Natural killer cell (primary cell): ENCODE measurements around the gene OXTR. TPM values are rescaled to one million over a fixed set of nuclear protein-coding genes. Genes with fewer than 3 reads are reported as not detected.

ENCODE experiments used
- ATAC-seq, 3 donors: fragments of 150-1000 bp in 2 of 3; fragments of 200-7000 bp in 1 of 3; cut with Tn5 transposase; 1 replicate in 1 of 3; 2 replicates in 2 of 3; pipeline ENCODE4 v1.10.0; 2021; ENCODE audit warnings: mild to moderate bottlenecking in 2 of 3, moderate library complexity in 2 of 3
- DNase-seq, 2 donors: peaks; one replicate each; pipeline versions ENCODE4 v3.0.0 to v3.0.0-alpha.2; 2013 to 2021; ENCODE audit warnings: mixed read lengths in 1 of 2
- H3K27ac ChIP-seq: one replicate; pipeline ENCODE4 v1.5.1; 2013; ENCODE audit warnings: mild to moderate bottlenecking, low read length
- H3K27me3 ChIP-seq: one replicate; pipeline ENCODE4 v1.6.1; 2013; ENCODE audit warnings: low read length; ENCODE audit not compliant: control insufficient read depth, insufficient read depth
- H3K36me3 ChIP-seq: one replicate; pipeline ENCODE4 v1.6.1; 2013; ENCODE audit warnings: low read length; ENCODE audit not compliant: control insufficient read depth, insufficient read depth
- H3K4me1 ChIP-seq: one replicate; pipeline ENCODE4 v1.6.1; 2013; ENCODE audit warnings: low read length; ENCODE audit not compliant: control insufficient read depth, insufficient read depth
- H3K4me3 ChIP-seq: one replicate; pipeline ENCODE4 v1.5.1; 2013; ENCODE audit warnings: low read length
- H3K9me3 ChIP-seq: one replicate; pipeline ENCODE4 v1.6.1; 2013; ENCODE audit warnings: low read length; ENCODE audit not compliant: control insufficient read depth, insufficient read depth
- H3K27ac Mint-ChIP-seq, 2 donors: one replicate each; pipeline ENCODE4 v1.8.0; 2022; ENCODE audit warnings: mild to moderate bottlenecking in 2 of 2, mixed read lengths in 2 of 2, moderate library complexity in 1 of 2
- H3K27me3 Mint-ChIP-seq, 2 donors: one replicate each; pipeline ENCODE4 v1.8.0; 2022; ENCODE audit warnings: low read depth in 2 of 2, mixed read lengths in 2 of 2
- H3K36me3 Mint-ChIP-seq: one replicate; pipeline ENCODE4 v1.8.0; 2022; ENCODE audit warnings: mixed read lengths
- H3K4me1 Mint-ChIP-seq, 2 donors: one replicate each; pipeline ENCODE4 v1.8.0; 2022; ENCODE audit warnings: mixed read lengths in 2 of 2
- H3K4me3 Mint-ChIP-seq: one replicate; pipeline ENCODE4 v1.8.0; 2022; ENCODE audit warnings: mild to moderate bottlenecking, moderate library complexity, mixed read lengths
- H3K9me3 Mint-ChIP-seq, 2 donors: one replicate each; pipeline ENCODE4 v1.8.0; 2022; ENCODE audit warnings: mixed read lengths in 2 of 2
- WGBS: methylation state at CpG from one replicate; pipeline ENCODE4 v1.1.7; 2013; ENCODE audit warnings: missing lambda C conversion rate; ENCODE audit not compliant: insufficient coverage; 5-methylcytosine and 5-hydroxymethylcytosine counted together
- intact Hi-C: fragments of 100-400 bp; cut with micrococcal nuclease; formaldehyde crosslinking; loops from one replicate; pipeline ENCODE4 v1.14.2; 2022
- total RNA-seq, 4 donors: library from RNA; stranded (reverse); fragments of 120-200 nt in 1 of 4; gene quantifications; one replicate each; pipeline versions ENCODE4 v1.2.3 to v1.2.4, GENCODE V29; 2013 to 2022
- TF ChIP-seq, protein P1 (sequence below): fragments of 200-600 bp; IDR thresholded peaks from one replicate; pipeline ENCODE4 v1.8.0; 2022; ENCODE audit warnings: antibody characterized with exemption

OXTR gene
- total RNA-seq, 3 donors from 2014 or later (not counting 1 experiment from before 2014, with no cell fraction given): 0.14 to 0.33 (median 0.16) TPM

DNA sequence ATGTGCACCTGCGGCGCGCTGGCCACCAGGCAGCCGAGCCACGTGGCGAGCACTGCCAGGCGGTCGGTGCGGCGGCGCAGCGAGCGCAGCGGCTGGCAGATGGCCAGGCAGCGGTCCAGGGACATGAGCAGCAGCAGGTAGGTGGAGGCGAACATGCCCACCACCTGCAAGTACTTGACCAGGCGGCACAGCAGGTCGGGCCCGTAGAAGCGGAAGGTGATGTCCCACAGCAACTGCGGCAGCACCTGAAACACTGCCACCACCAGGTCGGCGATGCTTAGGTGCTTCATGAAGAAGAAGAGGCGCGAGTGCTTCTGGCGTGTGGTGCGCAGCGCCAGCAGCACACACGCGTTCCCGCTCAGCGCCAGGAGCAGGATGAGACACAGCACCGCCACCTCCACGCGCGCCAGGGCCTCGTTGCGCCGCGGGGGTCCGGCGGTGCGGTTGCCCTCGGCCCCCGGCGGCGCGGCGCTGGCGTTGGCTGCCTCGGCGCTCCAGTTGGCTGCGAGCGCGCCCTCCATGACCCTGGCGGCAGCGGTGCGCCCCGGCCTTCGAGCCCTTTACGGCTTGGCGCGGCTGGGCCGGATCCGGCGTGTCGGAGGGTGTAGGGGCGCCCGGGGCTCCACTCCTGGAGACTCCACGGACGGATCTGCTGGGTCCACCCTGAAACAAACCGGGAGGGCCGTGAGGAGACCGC, 1.6 kb downstream of the OXTR start:
- Histone ChIP-seq H3K4me1 (peaks cover 10% of the 10 kb centered on the region), H3K4me3 (no peak overlapping the region), H3K27me3 (peaks cover 9% of the 10 kb centered on the region), H3K27ac (no peak overlapping the region), H3K9me3 (no peaks in the 10 kb centered on the region), H3K36me3 (no peaks in the 10 kb centered on the region)
- peaks cover 16 to 35% of the 10 kb centered on the region in 2 donors for H3K27me3 Mint-ChIP-seq
- H3K36me3 Mint-ChIP-seq: no peaks in the 10 kb centered on the region
- H3K4me1 Mint-ChIP-seq: peaks cover 13% of the 10 kb centered on the region in 2 donors
- no peak overlapping the region for H3K4me3 Mint-ChIP-seq
- no peaks in the 10 kb centered on the region for H3K9me3 Mint-ChIP-seq
- WGBS: 5% methylated on average over 74 of the region's 74 CpGs
- TF ChIP-seq, protein P1, sequence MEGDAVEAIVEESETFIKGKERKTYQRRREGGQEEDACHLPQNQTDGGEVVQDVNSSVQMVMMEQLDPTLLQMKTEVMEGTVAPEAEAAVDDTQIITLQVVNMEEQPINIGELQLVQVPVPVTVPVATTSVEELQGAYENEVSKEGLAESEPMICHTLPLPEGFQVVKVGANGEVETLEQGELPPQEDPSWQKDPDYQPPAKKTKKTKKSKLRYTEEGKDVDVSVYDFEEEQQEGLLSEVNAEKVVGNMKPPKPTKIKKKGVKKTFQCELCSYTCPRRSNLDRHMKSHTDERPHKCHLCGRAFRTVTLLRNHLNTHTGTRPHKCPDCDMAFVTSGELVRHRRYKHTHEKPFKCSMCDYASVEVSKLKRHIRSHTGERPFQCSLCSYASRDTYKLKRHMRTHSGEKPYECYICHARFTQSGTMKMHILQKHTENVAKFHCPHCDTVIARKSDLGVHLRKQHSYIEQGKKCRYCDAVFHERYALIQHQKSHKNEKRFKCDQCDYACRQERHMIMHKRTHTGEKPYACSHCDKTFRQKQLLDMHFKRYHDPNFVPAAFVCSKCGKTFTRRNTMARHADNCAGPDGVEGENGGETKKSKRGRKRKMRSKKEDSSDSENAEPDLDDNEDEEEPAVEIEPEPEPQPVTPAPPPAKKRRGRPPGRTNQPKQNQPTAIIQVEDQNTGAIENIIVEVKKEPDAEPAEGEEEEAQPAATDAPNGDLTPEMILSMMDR: no peak
- ATAC-seq: no peak
- H3K27ac Mint-ChIP-seq: no peak overlapping the region
- intact Hi-C loops: no loop called here
- no peak for DNase-seq

DNA sequence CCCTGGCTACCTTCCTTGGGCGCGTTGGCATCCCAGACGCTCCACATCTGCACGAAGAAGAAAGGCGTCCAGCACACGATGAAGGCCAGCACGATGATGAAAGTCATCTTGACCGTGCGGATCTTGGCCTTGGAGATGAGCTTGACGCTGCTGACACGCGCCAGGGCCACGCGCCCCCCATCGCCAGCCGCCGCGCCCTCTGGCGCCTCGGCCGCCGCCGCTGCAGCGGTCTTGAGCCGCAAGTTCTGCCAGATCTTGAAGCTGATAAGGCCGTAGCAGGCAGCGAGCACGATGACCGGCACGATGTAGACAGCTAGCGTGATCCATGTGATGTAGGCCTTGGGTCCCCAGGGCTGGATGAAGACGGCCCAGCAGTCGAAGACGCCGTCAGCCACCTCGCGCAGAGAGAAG, 2.2 kb downstream of the OXTR start:
- Mint-ChIP-seq H3K4me3 (no peak overlapping the region), H3K9me3 (no peaks in the 10 kb centered on the region), H3K27ac (no peak overlapping the region), H3K36me3 (no peaks in the 10 kb centered on the region), H3K4me1 (peaks cover 13% of the 10 kb centered on the region in 2 donors), H3K27me3 (peaks cover 16 to 35% of the 10 kb centered on the region in 2 donors)
- ATAC-seq (no peak), DNase-seq (no peak)
- Histone ChIP-seq H3K36me3 (no peaks in the 10 kb centered on the region), H3K9me3 (no peaks in the 10 kb centered on the region), H3K4me3 (no peak overlapping the region), H3K4me1 (peaks cover 10% of the 10 kb centered on the region), H3K27me3 (peaks cover 9% of the 10 kb centered on the region), H3K27ac (no peak overlapping the region)
- WGBS: 41% methylated on average over 37 of the region's 37 CpGs
- TF ChIP-seq, protein P1: no peak
- intact Hi-C loops: no loop called here

DNA sequence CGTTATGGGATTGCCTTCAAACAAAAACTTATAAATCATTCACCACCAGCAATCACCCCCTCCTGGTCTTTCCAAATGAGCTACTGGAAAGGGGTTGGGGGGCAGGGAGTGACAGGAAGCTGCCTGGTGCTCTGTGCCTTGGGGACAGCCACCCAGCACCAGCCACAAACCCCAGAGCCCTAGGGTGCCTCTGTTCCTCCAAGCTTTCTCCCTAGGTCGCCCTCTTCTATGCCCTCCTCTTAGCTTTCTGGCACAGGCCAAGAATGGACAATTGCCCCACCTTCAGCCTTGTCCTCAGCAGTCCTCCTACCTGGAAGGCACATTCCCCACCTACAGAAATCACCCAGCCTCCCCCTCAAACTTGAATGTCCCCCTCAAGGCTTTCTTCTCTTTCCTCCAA, 3.3 kb downstream of the OXTR start:
- H3K4me3 Mint-ChIP-seq: no peak overlapping the region
- no peak for DNase-seq
- peaks cover 16 to 25% of the 10 kb centered on the region in 2 donors for H3K27me3 Mint-ChIP-seq

More for the DNA sequence above, 3.3 kb downstream of the OXTR start:
- Histone ChIP-seq H3K4me1 (peaks cover 10% of the 10 kb centered on the region), H3K4me3 (no peak overlapping the region), H3K36me3 (no peaks in the 10 kb centered on the region), H3K27ac (no peak overlapping the region), H3K27me3 (peaks cover 9% of the 10 kb centered on the region), H3K9me3 (no peaks in the 10 kb centered on the region)
- Mint-ChIP-seq H3K27ac (no peak overlapping the region), H3K9me3 (no peaks in the 10 kb centered on the region), H3K36me3 (no peaks in the 10 kb centered on the region), H3K4me1 (peaks cover 13% of the 10 kb centered on the region in 2 donors)
- WGBS: 88% methylated on average over 1 of the region's 2 CpGs
- intact Hi-C loops: no loop called here
- ATAC-seq: no peak
- TF ChIP-seq, protein P1: no peak
